NCI-H2171 (cell line): Measurements from ENCODE around the gene RTBDN.
A peak's percentile ranks its signal among the peaks of the same experiment; 100 is the strongest.

Experiments
- DNase-seq: peaks from one replicate; lab custom pipeline; 2025; lab: John Stamatoyannopoulos, UW

The RTBDN gene

DNA sequence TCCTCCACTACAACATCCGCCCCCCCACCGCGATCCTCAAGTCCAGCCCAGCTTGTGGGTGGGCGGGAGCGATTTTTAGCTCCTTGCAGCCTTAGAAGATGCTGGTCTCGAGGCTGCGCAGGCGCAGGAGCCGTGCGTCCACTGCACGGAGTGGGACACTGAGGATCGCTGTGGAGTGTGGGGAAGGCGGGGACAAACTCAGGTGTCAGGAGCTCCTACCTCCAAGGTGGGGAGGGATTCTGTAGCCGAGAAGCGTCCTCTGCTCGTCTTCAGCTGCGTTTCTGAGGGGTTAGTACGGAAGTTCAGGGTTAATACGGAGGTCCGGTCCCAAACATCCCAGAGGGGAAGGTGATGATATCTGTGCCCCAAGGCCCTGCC is at the start of gene RTBDN:
RTBDN (minus strand) TSS at position 14 of the 378 bp plus-strand sequence. CDS start 4,600 bp downstream, outside the sequence.
- peak; percentile 20 for DNase-seq

DNA sequence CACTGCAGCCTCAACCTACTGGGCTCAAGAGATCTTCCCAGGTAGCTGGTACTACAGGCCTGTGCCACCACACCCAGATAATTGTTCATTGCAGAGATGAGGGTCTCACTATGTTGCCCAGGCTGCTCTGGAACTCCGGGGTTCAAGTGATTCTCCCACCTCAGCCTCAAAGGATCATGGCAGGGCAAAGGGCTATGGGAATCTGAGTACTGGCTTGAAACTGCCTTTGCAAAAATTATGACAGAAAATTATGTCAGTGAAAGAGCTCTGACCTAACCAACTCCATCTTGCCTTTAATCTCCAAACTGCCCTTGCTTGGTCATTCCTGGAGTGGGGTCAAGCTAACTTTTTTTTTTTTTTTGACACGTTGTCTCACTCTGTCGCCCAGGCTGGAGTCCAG is 48.2 kb upstream of the RTBDN start:
- DNase-seq: no peak

DNA sequence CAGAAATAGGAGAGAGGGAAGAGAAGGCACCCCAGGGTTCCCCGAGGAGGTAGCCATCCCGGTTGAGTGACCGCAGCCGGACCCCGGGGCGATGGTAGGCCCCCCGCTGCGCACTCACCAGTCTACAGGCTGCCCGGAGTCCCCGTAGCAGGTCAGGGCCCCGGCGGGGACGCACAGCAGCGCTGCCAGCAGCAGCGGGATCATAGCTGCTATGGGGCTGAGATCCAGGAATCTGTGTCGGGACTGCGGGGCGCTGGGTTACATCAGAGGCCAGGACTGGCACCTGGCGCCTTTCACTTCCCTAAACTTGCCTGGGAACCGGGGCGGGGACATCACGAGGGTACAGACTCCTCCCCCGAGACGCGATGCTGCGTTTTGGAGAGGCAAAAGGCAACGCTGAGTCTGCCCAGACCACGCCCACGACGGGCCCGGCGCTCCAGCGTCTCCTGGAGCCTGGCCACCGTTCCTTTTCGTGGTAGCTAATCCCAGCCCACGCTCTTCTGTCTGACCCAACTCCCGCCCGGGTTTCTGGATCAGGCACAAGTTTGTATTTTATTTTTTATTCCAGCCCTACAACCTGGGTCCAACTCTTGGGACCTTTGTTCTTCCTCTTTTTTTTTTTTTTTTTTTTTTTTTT is 46.9 kb upstream of the RTBDN start, which contains the start of gene DNASE2:
DNASE2 (minus strand) TSS at position 278 of the 637 bp plus-strand sequence; CDS start at position 204, 74 bp downstream.
- peak; percentile 98 for DNase-seq

DNA sequence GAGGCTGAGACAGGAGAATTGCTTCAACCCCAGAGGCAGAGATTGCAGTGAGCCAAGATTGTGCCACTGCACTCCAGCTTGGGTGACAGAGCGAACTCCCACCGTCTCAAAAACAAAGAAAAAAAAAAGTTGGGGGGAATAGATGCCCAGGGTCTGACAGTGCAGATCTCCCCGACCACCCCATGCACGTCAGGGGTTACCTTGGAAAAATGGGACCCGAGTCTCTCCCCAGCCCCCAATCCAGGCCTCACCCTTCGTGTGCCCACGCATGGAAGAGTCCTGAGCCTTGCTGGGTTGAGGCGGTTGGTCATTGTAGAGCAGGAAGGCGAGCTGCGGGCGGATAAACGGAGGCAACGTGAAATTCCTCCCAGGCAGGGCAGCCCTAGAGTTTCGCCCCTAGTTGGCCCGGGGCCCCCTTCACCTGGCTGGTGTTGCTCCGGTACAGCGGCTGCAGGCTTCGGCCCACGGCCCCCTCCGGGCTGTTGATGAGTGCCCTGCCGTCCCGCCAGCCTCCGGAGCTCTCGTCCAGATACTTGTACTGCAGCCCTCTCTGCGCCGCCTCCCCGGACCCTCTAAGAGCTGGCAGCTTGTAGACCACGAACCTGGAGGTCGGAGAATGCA is 46.3 kb upstream of the RTBDN start:
- DNase-seq: no peak

DNA sequence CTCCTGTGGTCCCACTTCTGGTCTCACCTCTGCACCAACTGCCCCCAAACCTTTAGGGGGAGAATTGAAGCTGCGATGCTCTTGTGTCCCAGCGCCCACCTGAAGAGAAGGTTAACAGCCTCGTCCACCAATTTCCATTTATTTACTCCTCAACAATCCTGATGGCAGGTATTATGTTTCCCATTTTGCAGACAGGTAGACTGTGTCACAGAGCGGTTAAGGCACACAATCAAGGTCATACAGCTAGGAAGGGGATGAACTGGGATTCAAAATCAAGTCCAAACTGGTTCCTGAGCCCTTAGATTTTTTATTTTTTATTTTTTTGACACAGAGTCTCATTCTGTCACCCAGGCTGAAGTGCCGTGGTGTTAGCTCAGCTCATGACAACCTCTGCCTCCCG is 40.7 kb upstream of the RTBDN start:
- DNase-seq: no peak

DNA sequence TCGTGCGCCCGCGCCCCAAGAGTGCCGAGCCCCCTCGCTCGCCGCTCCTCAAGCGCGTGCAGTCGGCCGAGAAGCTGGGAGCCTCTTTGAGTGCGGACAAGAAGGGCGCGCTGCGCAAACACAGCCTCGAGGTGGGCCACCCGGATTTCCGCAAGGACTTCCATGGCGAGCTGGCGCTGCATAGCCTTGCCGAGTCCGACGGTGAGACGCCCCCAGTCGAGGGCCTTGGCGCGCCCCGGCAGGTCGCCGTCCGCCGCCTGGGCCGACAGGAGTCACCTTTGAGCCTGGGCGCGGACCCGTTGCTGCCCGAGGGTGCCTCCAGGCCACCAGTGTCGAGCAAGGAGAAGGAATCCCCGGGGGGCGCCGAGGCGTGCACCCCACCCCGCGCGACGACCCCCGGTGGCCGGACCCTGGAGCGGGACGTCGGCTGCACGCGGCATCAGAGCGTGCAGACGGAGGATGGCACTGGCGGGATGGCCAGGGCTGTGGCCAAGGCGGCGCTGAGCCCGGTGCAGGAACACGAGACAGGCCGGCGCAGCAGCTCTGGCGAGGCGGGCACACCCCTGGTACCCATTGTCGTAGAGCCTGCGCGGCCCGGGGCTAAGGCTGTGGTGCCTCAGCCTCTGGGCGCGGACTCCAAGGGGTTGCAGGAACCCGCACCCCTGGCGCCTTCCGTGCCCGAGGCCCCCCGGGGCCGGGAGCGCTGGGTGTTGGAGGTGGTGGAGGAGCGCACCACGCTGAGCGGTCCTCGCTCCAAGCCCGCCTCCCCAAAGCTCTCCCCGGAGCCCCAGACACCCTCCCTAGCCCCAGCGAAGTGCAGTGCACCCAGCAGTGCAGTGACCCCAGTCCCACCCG is 39.7 kb upstream of the RTBDN start:
- DNase-seq: no peak

DNA sequence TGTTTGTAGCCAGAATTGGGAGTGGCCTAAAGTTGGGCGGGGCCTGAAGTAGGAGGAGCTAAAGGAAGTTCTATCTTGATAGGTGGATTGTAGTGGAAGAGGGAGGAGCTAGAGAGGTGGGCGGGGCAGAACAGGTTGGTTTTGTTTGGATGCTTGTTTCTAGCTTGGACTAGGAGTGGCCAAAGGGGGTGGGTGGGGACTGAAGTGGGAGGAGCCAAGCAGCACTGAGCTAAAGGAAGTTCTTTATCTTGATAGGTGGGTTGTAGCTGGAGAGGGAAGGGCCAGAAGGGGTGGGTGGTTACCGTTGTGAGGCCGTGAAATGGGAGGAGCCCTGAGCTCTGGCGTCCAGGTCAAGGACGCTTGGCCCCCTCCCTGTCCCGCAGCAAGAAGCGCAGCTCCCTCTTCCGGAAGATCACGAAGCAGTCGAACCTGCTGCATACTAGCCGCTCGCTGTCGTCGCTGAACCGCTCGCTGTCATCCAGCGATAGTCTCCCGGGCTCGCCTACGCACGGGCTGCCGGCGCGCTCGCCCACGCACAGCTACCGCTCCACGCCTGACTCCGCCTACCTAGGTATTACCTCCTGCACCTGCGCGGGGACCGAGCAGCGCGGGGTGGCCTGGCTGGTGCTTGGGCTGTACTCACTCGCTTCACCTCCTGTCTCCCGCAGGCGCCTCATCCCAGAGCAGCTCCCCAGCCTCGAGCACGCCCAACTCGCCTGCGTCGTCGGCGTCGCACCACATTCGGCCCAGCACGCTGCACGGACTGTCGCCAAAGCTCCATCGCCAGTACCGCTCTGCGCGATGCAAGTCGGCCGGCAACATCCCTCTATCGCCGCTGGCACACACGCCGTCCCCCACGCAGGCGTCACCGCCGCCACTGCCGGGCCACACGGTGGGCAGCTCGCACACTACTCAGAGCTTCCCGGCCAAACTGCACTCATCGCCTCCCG is 38.8 kb upstream of the RTBDN start:
- no peak for DNase-seq

DNA sequence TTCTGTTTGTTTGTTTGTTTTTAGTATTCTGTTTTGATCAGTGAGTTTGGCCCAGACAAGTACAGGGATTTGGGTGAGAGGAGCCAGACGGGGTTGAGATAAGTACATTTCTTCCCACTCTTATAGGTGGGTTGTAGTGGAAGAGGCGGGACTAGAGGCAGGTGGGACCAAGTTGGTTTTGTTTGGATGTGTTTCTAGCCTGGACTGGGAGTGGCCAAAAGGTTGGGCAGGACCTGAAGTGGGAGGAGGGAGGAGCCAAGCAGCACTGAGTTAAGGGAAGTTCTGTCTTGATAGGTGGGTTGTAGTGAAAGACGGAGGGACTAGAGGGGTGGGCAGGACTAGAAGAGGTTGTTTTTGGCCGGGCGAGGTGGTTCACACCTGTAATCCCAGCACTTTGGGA is 37.9 kb upstream of the RTBDN start:
- no peak for DNase-seq

DNA sequence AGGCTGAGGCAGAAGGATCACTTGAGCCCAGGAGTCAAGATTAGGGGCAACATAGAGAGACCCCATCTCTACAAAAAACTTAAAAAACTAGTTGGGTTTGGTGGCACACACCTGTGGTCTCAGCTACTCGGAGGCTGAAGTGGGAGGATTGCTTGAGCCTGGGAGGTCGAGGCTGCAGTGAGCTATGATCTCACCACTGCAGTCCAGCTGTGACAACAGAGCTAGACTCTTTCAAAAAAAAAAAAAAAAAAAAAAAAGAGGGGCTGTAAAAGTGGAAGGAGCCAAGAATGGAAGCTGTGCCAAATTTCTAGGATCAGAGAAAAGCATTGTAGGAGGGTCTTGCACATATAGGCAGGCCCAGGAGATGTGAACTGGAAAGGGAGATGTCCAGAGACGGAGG is 37.3 kb upstream of the RTBDN start:
- no peak for DNase-seq

DNA sequence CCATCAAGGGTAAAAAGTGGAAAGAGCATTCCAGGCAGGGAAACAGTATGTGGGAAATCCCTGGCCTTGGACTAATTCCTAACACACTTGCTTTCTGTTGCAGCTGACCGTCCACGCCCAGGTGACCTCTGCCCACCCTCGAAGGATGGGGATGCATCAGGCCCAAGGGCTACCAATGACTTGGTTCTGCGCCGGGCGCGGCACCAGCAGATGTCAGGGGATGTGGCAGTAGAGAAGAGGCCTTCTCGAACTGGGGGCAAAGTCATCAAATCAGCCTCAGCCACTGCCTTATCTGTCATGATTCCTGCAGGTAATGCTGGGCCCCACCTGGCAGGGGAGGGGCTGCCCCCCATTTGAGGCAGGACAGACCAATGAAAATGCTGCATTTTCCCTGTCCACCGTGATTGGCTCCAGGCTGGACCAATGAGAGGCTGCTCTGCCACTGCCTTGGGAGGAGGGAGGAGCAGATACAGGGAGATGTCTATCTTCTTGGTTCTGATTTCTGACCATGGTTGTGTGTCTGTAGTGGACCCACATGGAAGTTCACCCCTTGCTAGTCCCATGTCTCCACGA is 34.2 kb upstream of the RTBDN start:
- DNase-seq: no peak

DNA sequence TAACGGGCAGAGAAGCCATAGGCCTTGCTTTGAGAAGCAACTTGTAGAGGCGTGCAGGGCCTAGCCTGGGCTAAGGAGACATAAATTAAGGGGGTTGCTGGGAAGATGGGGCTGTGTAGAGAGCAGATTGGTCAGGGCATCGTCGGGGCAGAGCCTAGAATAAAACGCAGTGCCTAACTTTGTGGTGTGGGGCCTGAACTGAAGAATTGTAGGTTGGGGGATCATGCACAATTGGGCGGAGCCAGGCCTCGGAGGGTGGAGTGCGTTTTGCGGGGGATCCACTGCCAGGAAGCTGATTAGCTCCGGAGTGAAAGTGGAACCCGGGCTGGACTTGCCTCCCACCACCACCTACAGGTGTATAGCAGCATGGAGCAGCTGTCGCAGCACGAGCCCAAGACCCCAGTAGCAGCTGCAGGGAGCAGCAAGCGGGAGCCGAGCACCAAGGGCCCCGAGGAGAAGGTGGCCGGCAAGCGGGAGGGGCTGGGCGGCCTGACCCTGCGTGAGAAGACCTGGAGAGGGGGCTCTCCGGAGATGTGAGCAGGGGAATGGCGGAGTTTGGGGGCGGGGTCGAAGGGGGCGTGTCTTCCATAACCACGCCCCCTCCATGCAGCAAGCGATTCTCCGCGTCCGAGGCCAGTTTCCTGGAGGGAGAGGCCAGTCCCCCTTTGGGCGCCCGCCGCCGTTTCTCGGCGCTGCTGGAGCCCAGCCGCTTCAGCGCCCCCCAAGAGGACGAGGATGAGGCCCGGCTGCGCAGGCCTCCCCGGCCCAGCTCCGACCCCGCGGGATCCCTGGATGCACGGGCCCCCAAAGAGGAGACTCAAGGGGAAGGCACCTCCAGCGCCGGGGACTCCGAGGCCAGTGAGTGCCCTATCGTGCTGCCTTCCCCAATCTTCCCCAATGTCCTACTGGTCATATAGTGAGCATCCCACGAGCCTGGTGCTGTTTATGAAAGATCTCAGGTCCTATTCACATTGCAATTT is 33.0 kb upstream of the RTBDN start:
- DNase-seq: no peak

DNA sequence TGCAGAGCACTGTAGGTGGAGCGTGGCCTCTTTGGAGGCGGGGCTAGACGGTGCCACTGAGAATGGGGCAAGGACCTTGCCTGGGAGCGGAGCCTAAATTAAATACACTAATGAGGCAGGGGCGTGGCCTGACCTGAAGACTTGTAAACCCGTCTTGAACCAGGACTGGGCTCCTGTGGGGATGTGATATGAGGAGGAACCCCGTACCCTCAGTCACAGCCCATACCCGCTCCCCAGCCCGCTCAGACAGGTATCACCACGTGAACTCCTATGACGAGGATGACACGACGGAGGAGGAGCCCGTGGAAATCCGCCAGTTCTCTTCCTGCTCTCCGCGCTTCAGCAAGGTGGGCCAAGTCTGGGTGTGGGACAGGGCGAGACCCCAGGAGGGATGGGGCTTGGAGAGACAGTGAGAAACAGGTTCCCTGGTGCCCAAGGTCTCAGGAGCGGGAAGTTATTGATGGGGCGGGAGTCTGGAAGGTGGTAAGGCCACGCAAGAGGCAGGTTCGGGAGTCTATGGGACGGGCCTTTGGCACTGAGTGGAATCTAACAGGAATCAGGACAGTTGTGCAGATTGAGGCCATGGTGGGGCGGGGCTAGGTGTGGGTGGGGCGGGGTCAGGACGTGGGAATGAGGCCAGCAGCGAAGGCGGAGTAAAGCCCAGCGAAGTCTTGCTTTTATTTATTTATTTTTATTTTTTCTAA is 32.2 kb upstream of the RTBDN start:
- DNase-seq: no peak

DNA sequence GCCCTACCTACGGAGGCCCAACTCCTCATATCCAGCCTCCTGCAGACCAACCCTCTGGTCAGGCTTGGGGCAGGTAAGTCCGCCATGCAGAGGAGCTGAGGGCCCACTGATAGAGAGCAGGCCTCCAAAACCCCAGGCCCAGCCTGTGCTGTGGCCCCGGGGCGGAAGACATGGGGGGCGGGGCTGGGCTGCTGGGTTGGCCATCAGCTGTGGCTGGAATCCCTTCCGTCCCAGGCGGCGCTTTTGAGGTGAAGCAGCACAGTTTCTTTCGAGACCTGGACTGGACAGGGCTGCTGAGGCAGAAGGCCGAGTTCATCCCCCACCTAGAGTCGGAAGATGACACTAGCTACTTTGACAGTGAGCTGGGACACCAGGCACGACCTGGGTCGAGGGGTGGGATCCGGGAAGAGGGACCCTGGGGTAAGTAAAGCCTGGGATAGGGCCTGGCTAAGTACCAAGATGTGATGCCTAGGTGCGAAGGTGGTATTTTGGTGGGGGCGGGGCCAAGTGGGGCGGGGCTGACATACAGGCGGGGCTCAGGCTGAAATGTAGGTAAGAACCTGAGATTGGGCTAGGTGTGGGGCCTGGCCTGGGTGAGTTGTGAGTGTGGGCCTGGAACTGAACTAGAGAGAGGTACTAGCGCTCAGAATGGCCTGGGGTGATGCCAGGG is 31.5 kb upstream of the RTBDN start:
- DNase-seq: no peak

DNA sequence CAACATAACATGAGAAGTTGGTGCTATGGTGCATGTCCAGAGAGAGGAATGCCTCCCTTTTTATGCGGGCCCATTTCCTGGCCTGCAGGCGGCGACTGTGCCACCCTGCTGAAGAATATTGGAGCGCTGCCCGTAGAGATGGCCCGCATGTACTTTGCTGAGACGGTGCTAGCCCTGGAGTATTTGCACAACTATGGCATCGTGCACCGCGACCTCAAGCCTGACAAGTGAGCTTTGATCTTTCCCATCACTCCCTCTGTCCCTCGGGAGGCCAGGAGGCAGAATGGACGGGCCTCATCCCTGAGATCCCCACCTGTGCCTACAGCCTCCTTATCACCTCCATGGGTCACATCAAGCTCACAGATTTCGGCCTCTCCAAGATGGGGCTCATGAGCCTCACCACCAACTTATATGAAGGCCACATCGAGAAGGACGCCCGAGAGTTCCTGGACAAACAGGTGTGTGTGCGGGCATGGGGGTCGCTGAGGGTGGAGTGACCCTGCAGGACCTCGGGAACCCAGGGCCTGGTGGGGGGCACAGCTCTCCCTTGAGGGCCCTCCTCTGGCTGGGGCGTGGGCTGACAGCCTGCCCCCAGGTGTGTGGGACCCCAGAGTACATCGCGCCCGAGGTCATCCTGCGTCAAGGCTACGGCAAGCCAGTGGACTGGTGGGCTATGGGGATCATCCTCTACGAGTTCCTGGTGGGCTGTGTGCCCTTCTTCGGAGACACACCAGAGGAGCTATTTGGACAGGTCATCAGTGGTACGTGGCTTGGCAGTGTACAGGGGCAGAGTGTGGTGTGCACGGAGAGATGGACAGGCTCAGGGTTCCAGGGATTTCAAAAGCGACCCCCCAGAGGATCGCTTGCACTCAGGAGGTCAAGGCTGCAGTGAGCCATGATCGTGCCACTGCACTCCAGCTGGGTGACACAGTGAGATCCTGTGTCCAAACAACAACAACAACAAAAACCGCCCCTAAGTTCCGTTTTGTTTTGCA is 30.6 kb upstream of the RTBDN start:
- no peak for DNase-seq

DNA sequence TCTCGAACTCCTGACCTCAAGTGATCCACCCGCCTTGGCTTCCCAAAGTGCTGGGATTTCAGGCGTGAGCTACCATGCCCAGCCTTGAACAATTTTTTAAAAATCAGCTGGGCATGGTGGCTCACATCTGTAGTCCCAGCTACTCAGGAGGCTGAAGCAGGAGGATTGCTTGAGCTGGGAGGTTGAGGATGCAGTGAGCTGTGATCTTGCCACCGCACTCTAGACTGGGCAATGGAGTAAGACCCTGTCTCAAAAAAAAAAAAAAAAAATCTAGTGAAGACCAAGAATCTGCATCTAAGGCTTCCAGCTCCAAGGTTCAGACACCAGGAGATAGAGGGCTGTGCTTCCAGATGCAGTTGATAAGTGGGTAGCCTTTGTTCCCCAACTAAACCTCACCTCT is 29.8 kb upstream of the RTBDN start:
- DNase-seq: no peak

DNA sequence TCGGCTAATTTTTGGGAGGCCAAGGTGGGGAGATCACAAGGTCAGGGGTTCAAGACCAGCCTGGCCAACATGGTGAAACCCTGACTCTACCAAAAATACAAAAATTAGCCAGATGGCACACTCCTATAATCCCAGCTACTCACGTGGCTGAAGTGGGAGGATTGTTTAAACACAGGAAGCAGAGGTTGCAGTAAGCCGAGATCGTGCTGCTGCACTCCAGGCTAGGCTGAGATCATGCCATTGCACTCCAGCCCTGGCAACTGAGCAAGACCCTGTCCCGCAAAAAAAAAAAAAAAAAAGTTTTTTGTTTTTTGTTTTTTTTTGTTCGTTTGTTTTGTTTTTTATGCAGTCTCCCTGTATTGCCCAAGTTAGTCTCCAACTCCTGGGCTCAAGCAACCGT is 25.2 kb upstream of the RTBDN start:
- no peak for DNase-seq

DNA sequence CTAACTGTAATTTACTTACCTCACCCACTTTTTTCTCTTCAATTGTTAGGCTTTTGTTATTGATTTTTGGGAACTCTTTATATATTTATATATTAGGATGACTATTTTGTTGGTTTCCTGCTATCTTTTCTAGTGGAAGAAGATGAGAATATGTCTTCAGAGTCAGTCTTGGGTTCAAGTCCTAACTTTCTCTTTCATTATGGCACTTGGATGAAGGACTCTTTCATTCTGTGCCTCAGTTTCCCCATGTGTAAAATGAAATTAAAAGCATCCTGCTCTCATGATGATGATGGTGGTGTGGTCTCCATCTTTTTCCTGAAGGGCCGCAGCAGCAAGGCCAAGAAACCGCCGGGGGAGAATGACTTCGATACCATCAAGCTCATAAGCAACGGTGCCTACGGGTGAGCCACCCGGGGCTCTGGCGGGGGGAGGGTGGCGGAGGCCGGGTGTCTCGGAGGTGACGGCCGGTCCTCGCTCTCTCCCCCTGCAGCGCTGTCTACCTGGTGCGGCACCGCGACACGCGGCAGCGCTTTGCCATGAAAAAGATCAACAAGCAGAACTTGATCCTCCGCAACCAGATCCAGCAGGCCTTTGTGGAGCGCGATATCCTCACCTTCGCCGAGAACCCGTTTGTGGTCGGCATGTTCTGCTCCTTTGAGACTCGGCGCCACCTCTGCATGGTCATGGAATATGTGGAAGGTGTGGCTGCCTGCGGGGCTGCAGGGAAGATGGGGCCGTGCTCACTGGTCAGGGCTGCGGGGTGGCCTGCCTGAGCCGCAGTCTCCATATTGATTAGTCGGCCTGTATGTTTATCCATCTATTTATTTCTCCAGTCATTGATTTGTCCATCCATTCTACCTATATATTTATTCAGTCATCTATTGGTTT is 23.9 kb upstream of the RTBDN start:
- no peak for DNase-seq
